ENCODE results near the gene C2orf68. TPM values are rescaled to one million over a fixed set of nuclear protein-coding genes. Genes with fewer than 3 reads are reported as not detected.

Gene C2orf68
- total and polyA plus RNA-seq, 4 donors, result 7.6 to 20.9 (median 11.6) TPM

DNA sequence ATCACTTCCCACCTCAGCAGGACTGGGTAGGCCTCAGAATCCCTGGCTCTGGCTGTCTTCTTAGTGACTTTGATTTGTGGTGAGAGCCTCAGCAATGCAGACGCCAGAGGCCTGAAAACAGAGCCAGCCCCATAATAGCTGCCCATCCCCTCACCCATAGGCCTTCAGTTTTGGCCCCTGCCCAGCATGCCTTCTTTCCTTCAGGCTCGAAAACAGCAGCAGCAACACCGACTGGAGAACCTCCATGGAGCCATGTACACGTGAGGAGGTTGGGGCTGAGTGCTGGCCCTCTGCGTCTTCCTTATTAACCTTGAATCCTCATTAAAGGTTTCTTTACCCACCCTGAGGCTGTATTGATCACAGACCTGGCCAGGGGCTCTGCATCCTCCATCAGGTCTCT, 14.6 kb downstream of the C2orf68 start:
- H3K4me3 ChIP-seq (ENCODE audit: low read depth in 1 of 3, low read length in 3 of 3), result no peak overlapping the region

DNA sequence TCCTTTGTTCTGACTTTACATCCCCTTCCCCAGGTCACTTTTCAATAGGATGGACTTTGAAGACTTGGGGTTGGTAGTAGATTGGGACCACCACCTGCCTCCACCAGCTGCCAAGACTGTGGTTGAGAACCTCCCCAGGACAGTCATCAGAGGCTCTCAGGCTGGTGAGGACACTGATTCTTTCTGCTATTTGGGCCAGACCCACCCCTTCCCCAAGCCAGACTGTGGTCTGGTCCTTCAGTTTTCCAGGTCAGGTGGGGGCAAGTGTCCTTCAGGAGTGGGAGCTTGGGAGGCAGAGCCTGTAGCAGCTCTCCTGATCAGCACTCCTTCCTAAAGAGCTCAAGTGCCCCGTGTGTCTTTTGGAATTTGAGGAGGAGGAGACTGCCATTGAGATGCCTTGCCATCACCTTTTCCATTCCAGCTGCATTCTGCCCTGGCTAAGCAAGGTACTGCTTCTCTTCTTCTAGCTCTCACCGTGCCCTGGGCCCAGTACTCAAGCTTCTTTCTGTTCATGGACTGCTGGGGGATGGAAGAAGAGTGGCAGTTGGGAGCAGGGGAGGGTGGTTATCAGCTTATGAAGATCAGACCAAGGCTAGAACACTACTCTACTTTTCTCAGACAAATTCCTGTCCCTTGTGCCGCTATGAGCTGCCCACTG, 15.3 kb downstream of the C2orf68 start:
- peak overlapping the region in 1 of 2 donors; percentile 84 for H3K27ac ChIP-seq (ENCODE audit: low read depth in 1 of 2, low read length in 2 of 2)
- no peaks in the 10 kb centered on the region for H3K9me3 ChIP-seq (ENCODE audit: control insufficient read depth in 4 of 4, low read length in 3 of 4)
- peaks cover 15 to 54% (median 44%) of the 10 kb centered on the region in 4 donors for H3K4me1 ChIP-seq (ENCODE audit: control insufficient read depth in 4 of 4, insufficient read depth in 4 of 4, low read length in 3 of 4)
- TF ChIP-seq, protein P1, sequence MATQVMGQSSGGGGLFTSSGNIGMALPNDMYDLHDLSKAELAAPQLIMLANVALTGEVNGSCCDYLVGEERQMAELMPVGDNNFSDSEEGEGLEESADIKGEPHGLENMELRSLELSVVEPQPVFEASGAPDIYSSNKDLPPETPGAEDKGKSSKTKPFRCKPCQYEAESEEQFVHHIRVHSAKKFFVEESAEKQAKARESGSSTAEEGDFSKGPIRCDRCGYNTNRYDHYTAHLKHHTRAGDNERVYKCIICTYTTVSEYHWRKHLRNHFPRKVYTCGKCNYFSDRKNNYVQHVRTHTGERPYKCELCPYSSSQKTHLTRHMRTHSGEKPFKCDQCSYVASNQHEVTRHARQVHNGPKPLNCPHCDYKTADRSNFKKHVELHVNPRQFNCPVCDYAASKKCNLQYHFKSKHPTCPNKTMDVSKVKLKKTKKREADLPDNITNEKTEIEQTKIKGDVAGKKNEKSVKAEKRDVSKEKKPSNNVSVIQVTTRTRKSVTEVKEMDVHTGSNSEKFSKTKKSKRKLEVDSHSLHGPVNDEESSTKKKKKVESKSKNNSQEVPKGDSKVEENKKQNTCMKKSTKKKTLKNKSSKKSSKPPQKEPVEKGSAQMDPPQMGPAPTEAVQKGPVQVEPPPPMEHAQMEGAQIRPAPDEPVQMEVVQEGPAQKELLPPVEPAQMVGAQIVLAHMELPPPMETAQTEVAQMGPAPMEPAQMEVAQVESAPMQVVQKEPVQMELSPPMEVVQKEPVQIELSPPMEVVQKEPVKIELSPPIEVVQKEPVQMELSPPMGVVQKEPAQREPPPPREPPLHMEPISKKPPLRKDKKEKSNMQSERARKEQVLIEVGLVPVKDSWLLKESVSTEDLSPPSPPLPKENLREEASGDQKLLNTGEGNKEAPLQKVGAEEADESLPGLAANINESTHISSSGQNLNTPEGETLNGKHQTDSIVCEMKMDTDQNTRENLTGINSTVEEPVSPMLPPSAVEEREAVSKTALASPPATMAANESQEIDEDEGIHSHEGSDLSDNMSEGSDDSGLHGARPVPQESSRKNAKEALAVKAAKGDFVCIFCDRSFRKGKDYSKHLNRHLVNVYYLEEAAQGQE (IDR thresholded peaks at IDR 0.05), result no peak
- TF ChIP-seq SP1 (IDR thresholded peaks at IDR 0.05) (no peak), FOXA2 (IDR thresholded peaks at IDR 0.05) (no peak), HNF4G (IDR thresholded peaks at IDR 0.05) (no peak), YY1 (IDR thresholded peaks at IDR 0.05) (no peak), RAD21 (IDR thresholded peaks at IDR 0.05) (no peak)
- TF ChIP-seq, protein P2, sequence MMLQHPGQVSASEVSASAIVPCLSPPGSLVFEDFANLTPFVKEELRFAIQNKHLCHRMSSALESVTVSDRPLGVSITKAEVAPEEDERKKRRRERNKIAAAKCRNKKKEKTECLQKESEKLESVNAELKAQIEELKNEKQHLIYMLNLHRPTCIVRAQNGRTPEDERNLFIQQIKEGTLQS (IDR thresholded peaks at IDR 0.05), result no peak
- peak overlapping the region; percentile 77 to 91 (median 87) for H3K4me3 ChIP-seq (ENCODE audit: low read depth in 1 of 3, low read length in 3 of 3)
- no peaks in the 10 kb centered on the region for H3K27me3 ChIP-seq (ENCODE audit: control insufficient read depth in 4 of 4, insufficient read depth in 4 of 4, low read length in 3 of 4)
- peak overlapping the region; percentile 40 to 94 for H3K9ac ChIP-seq (ENCODE audit: low read depth in 1 of 2, low read length in 2 of 2)
- H3K36me3 ChIP-seq (ENCODE audit: control insufficient read depth in 4 of 4, insufficient read depth in 3 of 4, low read depth in 1 of 4, low read length in 3 of 4), result peaks cover 3 to 16% (median 6%) of the 10 kb centered on the region in 4 donors
- no peak for DNase-seq (ENCODE audit: low spot score)
- 74% methylated on average over 3 of the region's 3 CpGs for WGBS

More for the DNA sequence above, 14.6 kb downstream of the C2orf68 start:
- no peaks in the 10 kb centered on the region for H3K27me3 ChIP-seq (ENCODE audit: control insufficient read depth in 4 of 4, insufficient read depth in 4 of 4, low read length in 3 of 4)
- no peak overlapping the region for H3K27ac ChIP-seq (ENCODE audit: low read depth in 1 of 2, low read length in 2 of 2)
- WGBS, result 92% methylated on average over 5 of the region's 5 CpGs
- peaks cover 3 to 16% (median 6%) of the 10 kb centered on the region in 4 donors for H3K36me3 ChIP-seq (ENCODE audit: control insufficient read depth in 4 of 4, insufficient read depth in 3 of 4, low read depth in 1 of 4, low read length in 3 of 4)
- no peak overlapping the region for H3K9ac ChIP-seq (ENCODE audit: low read depth in 1 of 2, low read length in 2 of 2)
- no peak for TF ChIP-seq GABPA (IDR thresholded peaks at IDR 0.05 in 1 of 2, conservative IDR thresholded peaks at IDR 0.05 in 1 of 2)
- TF ChIP-seq, protein P1 (IDR thresholded peaks at IDR 0.05), result no peak
- TF ChIP-seq, protein P3, sequence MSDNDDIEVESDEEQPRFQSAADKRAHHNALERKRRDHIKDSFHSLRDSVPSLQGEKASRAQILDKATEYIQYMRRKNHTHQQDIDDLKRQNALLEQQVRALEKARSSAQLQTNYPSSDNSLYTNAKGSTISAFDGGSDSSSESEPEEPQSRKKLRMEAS (IDR thresholded peaks at IDR 0.05), result no peak
- no peak for TF ChIP-seq JUND (IDR thresholded peaks at IDR 0.05)
- TF ChIP-seq, protein P4, sequence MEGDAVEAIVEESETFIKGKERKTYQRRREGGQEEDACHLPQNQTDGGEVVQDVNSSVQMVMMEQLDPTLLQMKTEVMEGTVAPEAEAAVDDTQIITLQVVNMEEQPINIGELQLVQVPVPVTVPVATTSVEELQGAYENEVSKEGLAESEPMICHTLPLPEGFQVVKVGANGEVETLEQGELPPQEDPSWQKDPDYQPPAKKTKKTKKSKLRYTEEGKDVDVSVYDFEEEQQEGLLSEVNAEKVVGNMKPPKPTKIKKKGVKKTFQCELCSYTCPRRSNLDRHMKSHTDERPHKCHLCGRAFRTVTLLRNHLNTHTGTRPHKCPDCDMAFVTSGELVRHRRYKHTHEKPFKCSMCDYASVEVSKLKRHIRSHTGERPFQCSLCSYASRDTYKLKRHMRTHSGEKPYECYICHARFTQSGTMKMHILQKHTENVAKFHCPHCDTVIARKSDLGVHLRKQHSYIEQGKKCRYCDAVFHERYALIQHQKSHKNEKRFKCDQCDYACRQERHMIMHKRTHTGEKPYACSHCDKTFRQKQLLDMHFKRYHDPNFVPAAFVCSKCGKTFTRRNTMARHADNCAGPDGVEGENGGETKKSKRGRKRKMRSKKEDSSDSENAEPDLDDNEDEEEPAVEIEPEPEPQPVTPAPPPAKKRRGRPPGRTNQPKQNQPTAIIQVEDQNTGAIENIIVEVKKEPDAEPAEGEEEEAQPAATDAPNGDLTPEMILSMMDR (IDR thresholded peaks at IDR 0.05; ENCODE audit: low read depth, low read length, missing input control), result no peak
- TF ChIP-seq FOXA1 (IDR thresholded peaks at IDR 0.05), result no peak
- H3K9me3 ChIP-seq (ENCODE audit: control insufficient read depth in 4 of 4, low read length in 3 of 4), result no peaks in the 10 kb centered on the region
- no peak for DNase-seq (ENCODE audit: low spot score)
- peaks cover 16 to 60% (median 45%) of the 10 kb centered on the region in 4 donors for H3K4me1 ChIP-seq (ENCODE audit: control insufficient read depth in 4 of 4, insufficient read depth in 4 of 4, low read length in 3 of 4)

Measured in liver (tissue), 9 donors.